HG02588 (cell line): ENCODE data around the gene NTN1.

Experiments used
- ATAC-seq: cut with Tn5 transposase; IDR thresholded peaks from one replicate; pipeline ENCODE4 v1.9.1; 2021; ENCODE audit warnings: mild to moderate bottlenecking, moderate library complexity; ENCODE audit not compliant: unreplicated experiment

NTN1 gene

GRCh38 chr17:9187828-9188227, 166.5 kb downstream of the NTN1 start:
- no peak for ATAC-seq

DNA sequence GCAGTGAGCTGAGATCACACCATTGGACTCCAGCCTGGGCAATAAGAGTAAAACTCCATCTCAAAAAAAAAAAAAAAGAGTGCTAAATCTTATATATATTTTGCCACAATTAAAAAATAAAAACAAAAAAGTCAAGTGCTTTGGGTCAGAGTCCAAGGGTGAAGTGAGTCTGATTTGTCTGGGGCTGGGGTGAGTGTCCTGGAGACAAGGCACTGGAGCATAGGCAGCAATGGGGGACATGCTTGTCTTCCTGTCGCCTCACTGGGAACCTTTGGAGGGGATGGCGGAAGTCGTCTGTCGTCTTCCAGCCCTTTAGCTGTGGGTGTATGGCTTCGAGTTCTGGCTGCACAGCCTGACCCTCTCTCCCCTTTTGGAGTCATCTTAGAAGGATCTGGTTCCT, 167.1 kb downstream of the NTN1 start:
- ATAC-seq = no peak

- no peak for ATAC-seq
These were observed 168.6 kb downstream of the NTN1 start for GRCh38 chr17:9189870-9190269.

GRCh38 chr17:9192010-9192409, 170.7 kb downstream of the NTN1 start:
- ATAC-seq = no peak

DNA sequence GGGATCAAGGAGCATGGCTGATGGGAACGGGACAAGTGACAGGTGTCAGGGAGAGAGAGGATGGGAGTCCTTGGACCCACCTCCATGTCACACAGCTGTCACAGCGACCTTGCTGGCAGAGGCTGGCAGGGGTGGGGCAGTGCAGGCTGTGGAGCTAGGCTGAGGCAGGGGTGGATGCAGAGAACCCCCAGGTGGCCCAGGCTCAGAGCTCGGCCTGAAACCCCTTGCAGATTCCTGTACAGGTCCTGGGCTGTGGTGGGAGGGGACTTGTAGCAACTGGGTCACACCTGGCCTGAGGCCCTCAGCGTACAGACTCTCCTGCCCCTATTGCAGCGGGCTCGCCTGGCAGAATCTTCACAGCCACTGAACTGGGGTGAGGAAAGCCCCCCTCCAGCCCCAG, 174.1 kb downstream of the NTN1 start:
- no peak for ATAC-seq

- ATAC-seq = no peak
These were observed 174.8 kb downstream of the NTN1 start for GRCh38 chr17:9195961-9196670.

- ATAC-seq = no peak
These were observed 178.6 kb downstream of the NTN1 start for GRCh38 chr17:9199571-9200551.

- ATAC-seq = peak; percentile 69
These were observed 179.5 kb downstream of the NTN1 start for GRCh38 chr17:9200699-9201359.

- ATAC-seq = no peak
These were observed 181.2 kb downstream of the NTN1 start for GRCh38 chr17:9202532-9202931.

DNA sequence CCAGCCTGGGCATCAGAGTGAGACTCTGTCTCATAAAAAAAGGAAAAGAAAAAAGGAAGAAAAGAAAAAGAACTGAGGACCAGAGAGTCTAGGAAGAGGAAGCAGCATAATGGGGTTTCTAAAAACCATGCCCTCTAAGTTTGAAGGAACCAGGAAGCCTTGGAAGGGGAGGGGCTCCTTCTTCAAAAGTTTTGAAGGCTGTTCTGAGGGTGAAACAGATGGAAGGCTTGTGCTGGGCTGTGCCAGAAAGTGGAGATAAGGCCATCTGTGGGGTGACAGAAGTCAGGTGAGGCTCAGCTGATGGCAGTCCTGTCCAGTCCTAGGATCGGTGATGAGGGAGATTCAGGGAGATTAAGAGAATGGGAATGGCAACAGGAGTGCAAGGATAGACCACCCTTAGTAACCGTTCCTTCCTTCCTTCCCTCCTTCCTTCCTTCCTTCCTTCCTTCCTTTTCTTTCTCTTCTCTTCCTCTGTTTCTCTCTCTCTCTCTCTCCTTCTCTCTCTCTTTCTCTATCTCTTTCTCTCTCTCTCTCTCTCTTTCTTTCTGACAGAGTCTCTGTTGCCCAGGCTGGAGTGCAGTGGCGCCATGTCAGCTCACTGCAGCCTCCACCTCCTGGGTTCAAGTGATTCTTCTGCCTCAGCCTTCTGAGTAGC, 182.6 kb downstream of the NTN1 start:
- ATAC-seq = no peak

DNA sequence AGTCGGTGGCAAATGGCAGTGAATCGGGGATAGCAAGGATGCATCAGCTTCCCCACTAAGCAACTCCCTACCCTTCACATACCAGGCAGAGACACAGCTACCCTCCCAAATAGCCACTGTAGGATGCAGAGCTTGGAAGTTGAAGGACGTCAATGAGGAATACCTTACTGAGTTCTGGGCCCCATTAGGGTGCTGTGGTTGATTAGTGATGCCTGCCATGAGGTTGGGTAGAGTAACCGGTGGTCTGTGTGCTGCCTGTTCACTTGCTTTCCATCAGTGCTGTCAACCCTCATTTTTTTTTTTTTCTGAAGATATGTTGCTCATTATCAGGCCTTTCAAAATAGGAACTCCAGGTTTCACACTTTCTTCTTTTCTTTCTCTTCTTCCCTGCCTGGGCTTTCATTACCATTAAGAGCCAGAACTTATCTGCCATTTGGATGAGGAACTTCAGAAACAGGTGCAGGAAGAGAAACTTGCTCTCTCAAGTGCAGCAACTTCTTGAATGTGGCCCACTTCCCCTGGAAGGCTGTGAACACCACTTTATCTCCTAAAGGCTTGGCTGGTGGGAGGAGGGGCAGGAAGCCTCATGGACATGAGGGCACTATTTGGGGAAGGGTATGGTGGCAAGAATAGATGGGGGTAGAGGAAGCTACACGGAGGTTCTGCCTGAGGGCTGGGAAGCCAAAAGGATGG, 183.5 kb downstream of the NTN1 start:
- no peak for ATAC-seq

DNA sequence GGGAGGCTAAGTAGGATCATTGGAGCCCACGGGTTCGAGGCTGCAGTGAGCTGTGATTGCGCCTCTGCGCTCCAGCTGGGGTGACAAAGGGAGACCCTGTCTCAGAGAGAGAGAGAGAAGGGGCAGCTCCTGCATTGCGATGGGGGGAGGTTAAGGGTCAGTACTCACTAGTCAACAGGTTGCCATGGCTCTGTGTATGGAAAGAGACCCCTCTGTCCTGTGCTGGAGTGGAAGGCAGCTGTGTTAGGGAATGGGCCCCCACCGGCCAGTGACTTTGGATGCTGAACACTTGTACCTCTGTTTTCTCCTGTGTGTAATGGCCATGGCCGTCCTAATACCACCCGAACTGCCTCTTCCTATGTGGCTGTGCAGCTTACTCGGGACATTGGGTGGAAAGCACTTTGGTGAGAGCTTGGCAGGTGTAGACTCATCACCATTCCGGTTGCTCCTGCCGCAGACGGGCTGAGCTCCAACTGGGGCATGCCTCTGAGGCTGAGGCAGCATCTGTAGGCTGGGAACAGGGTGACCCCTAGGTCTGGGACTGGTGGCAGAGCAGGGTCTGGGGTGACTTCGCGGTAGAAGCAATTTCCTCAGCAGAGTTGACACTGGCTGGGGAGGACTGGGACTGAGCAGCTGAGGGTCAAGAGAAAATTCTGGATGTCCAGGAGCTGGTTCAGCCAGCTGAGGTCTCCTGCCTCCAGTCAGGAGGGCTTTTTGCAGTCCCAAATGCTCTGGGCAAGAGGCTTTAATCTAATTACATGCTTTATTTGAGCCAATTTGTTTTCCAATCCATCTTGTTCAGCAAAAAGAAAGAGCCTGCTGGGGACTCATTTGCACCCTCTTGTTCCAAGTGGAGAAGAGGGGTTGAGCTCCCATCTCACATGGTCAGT, 184.5 kb downstream of the NTN1 start:
- ATAC-seq = no peak

GRCh38 chr17:9206410-9206703, 185.0 kb downstream of the NTN1 start:
- no peak for ATAC-seq

DNA sequence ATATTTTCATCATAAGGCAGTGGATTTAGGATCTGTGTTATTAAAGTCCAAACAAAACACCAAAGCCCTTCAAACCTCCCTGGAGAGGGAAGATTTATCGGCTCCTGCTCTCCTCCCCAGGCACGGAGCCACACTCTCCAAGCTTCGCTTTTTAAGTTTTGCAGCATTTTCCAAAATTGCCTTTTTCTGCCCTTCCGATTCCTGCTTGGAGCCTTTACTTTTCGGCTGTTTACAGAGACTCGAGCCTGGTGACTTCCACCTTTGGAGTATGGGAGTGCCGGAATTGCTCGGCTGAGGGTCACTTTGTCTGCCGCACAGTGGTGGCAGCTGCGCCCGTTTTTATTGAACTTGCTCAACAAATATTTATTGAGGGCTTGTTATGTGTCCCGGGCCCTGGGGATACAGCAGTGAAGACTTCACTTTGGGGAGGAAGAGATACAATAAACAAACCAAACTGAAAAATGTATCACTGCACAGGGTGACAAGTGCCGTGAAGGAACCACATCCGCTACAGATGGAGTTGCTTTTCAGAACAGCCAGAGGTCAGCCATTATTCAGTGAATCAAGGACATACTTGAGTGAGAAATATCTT, 185.5 kb downstream of the NTN1 start:
- ATAC-seq = no peak

GRCh38 chr17:9208381-9209105, 187.2 kb downstream of the NTN1 start:
- ATAC-seq = no peak

GRCh38 chr17:9209347-9209746, 188.0 kb downstream of the NTN1 start:
- no peak for ATAC-seq

DNA sequence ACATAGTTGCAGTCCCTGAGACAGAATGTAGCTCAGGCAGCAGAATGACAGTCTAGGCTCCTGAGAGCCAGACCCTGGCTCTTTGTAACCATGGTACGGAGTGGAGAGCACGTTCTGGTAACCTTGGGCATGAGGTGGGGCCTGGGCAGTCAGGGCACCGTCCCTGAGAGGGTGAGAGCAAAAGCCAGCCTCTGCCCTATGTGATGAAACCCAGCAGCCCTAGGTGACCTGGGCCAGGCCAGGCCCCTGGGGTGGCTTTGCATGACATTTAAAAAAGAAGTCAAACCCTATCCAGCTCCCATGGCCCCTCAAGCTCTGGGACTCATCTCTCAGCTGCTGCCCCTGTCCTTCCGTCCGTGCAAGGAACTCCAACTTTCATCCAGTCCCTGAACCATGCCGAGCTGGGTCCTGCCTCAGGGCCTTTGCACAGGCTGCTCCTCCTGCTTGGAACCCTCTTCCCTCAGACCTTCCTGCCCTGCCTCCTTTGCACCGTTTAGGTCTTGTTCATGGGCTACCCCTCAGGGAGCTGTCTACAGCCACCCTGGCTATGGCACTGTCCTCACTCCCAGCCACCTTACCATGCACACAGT, 188.6 kb downstream of the NTN1 start:
- ATAC-seq = no peak

GRCh38 chr17:9211133-9211765, 189.9 kb downstream of the NTN1 start:
- ATAC-seq = no peak
